Measurements from ENCODE around the gene UPF1. TPM values are rescaled to one million over a fixed set of nuclear protein-coding genes. Genes with fewer than 3 reads are reported as not detected.

Gene UPF1
- total RNA-seq, 2 experiments from 2014 or later = 78.9 to 84.6 TPM

- no peaks in the 10 kb centered on the region for H3K4me1 Mint-ChIP-seq
- H3K27ac Mint-ChIP-seq = no peak overlapping the region
- peak; percentile 72 for DNase-seq
- H3K36me3 Mint-ChIP-seq = peaks cover 22% of the 10 kb centered on the region
- H3K4me3 Mint-ChIP-seq = no peak overlapping the region
- peaks cover 11% of the 10 kb centered on the region for H3K27me3 Mint-ChIP-seq
- no peaks in the 10 kb centered on the region for H3K9me3 Mint-ChIP-seq
Measured at GRCh38 chr19:18865973-18866799, 34.4 kb downstream of the UPF1 start.

DNA sequence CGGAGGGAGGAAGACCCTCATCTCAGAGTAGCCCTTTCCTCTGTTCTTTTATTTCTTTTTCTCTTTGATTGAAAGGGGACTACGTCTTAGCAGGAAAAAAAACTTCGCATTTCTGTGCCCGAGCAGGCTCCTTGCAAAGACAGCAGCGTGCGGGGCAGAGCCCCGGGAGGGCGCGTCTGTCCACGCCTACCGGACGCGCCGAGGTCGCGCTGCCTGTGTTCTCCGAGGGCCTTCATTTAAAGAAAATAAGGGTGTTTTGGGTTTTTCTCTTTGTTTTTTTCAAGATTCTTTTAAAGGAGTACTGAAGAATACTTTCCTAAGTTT is 35.0 kb downstream of the UPF1 start:
- H3K4me3 Mint-ChIP-seq = no peak overlapping the region
- H3K27ac Mint-ChIP-seq = no peak overlapping the region
- H3K36me3 Mint-ChIP-seq = peaks cover 22% of the 10 kb centered on the region
- peaks cover 11% of the 10 kb centered on the region for H3K27me3 Mint-ChIP-seq
- no peaks in the 10 kb centered on the region for H3K4me1 Mint-ChIP-seq
- no peaks in the 10 kb centered on the region for H3K9me3 Mint-ChIP-seq
- DNase-seq = no peak

DNA sequence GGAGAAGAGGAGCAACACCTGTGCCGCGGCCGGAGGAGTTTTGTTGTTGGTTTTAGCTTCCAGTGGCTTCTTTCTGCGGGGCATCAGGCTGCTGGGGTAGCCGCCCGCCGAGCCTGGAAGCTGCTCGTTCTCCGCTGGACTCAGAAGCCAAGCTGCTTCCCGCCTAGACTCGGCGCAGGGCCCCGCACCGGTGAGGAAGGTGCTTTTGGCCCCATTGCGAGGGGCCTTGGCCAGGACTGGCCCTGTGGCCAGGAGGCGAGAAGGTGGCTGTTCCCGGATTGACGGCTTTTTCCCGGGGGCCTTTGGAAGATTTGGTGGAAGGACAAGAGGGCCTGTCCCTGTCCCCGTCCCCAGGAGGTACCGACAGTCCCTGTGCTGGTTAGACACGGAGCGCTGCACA is 35.4 kb downstream of the UPF1 start:
- no peaks in the 10 kb centered on the region for H3K4me1 Mint-ChIP-seq
- peaks cover 22% of the 10 kb centered on the region for H3K36me3 Mint-ChIP-seq
- no peaks in the 10 kb centered on the region for H3K9me3 Mint-ChIP-seq
- no peak overlapping the region for H3K27ac Mint-ChIP-seq
- no peak overlapping the region for H3K4me3 Mint-ChIP-seq
- DNase-seq = no peak
- H3K27me3 Mint-ChIP-seq = peaks cover 11% of the 10 kb centered on the region

- H3K4me3 Mint-ChIP-seq = no peak overlapping the region
- no peak overlapping the region for H3K27ac Mint-ChIP-seq
- no peak for DNase-seq
- peaks cover 12% of the 10 kb centered on the region for H3K27me3 Mint-ChIP-seq
- H3K9me3 Mint-ChIP-seq = no peaks in the 10 kb centered on the region
- H3K4me1 Mint-ChIP-seq = no peaks in the 10 kb centered on the region
- peaks cover 22% of the 10 kb centered on the region for H3K36me3 Mint-ChIP-seq
Measured at GRCh38 chr19:18867751-18868150, 36.0 kb downstream of the UPF1 start.

DNA sequence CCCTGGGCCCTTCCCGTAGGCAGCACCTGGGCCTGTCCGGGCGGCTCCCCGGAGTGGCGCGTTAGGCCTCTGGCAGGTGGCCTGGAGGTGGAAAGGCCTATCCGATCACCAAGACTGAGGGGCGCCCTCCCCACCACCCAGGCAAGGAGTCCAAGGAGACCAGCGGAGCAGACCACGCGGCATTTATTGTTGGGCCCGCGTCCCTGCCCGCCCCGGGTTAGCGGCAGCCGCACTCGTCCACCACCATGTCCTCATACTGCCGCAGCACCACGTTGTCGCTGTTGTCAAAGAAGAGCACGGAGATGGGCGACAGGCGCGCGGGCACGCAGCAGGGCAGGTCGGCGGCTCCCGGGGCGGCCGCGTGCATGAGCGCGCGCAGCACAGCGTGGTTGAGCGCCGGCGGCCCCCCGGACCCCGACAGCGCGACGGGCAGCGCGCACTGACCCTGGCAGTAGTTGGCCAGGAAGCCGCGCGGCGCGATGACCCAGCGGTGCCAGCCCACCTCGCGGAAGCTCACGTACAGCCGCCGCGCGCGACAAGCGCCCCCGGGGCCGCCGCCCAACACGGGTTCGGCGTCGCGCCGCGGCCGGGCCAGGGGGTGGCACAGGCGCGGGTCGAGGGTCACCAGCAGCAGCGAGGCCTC is 36.7 kb downstream of the UPF1 start:
- peaks cover 18% of the 10 kb centered on the region for H3K27me3 Mint-ChIP-seq
- no peaks in the 10 kb centered on the region for H3K9me3 Mint-ChIP-seq
- DNase-seq = no peak
- peaks cover 22% of the 10 kb centered on the region for H3K36me3 Mint-ChIP-seq
- H3K4me3 Mint-ChIP-seq = no peak overlapping the region
- no peaks in the 10 kb centered on the region for H3K4me1 Mint-ChIP-seq
- H3K27ac Mint-ChIP-seq = no peak overlapping the region

- DNase-seq = no peak
- Mint-ChIP-seq H3K4me3 (no peak overlapping the region), H3K27me3 (peaks cover 18% of the 10 kb centered on the region), H3K9me3 (no peaks in the 10 kb centered on the region), H3K36me3 (peaks cover 17% of the 10 kb centered on the region), H3K27ac (no peak overlapping the region), H3K4me1 (no peaks in the 10 kb centered on the region)
Measured at GRCh38 chr19:18869023-18869618, 37.4 kb downstream of the UPF1 start.

- Mint-ChIP-seq H3K27ac (no peak overlapping the region), H3K36me3 (peaks cover 17% of the 10 kb centered on the region), H3K27me3 (peaks cover 18% of the 10 kb centered on the region), H3K9me3 (no peaks in the 10 kb centered on the region), H3K4me1 (no peaks in the 10 kb centered on the region), H3K4me3 (no peak overlapping the region)
- DNase-seq = no peak
Measured at GRCh38 chr19:18869781-18870530, 38.2 kb downstream of the UPF1 start.

GRCh38 chr19:18870531-18871172 is 38.9 kb downstream of the UPF1 start:
- H3K4me3 Mint-ChIP-seq = no peak overlapping the region
- H3K4me1 Mint-ChIP-seq = no peaks in the 10 kb centered on the region
- no peaks in the 10 kb centered on the region for H3K9me3 Mint-ChIP-seq
- no peak for DNase-seq
- no peak overlapping the region for H3K27ac Mint-ChIP-seq
- H3K36me3 Mint-ChIP-seq = peaks cover 17% of the 10 kb centered on the region
- H3K27me3 Mint-ChIP-seq = peaks cover 18% of the 10 kb centered on the region

DNA sequence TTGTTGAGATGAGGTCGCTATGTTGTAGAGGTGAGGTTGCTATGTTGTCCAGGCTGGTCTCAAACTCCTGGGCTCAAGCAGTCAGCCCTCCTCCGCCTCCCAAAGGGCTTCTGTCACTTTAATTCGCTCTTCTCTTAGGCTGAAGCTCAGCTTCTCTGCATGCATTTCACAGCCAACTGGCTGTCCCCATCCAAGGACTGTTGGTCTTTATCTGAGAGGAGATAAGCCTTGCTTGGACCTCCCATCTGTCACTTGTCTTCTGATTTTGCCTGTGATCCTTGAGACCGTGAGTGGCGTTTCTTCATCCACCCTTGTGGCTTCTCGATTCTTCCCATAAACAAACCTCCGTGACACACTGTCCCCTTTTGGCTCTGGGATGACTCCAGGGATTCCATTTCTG is 39.8 kb downstream of the UPF1 start:
- DNase-seq = no peak
- Mint-ChIP-seq H3K27me3 (peaks cover 18% of the 10 kb centered on the region), H3K4me3 (no peak overlapping the region), H3K36me3 (peaks cover 11% of the 10 kb centered on the region), H3K9me3 (no peaks in the 10 kb centered on the region), H3K27ac (no peak overlapping the region), H3K4me1 (no peaks in the 10 kb centered on the region)

GRCh38 chr19:18875726-18876125 is 44.0 kb downstream of the UPF1 start:
- peaks cover 3% of the 10 kb centered on the region for H3K36me3 Mint-ChIP-seq
- H3K4me3 Mint-ChIP-seq = no peak overlapping the region
- no peaks in the 10 kb centered on the region for H3K4me1 Mint-ChIP-seq
- no peak overlapping the region for H3K27ac Mint-ChIP-seq
- peaks cover 10% of the 10 kb centered on the region for H3K27me3 Mint-ChIP-seq
- no peaks in the 10 kb centered on the region for H3K9me3 Mint-ChIP-seq
- no peak for DNase-seq

- Mint-ChIP-seq H3K4me1 (no peaks in the 10 kb centered on the region), H3K27me3 (peaks cover 6% of the 10 kb centered on the region), H3K27ac (no peak overlapping the region), H3K36me3 (no peaks in the 10 kb centered on the region), H3K9me3 (no peaks in the 10 kb centered on the region), H3K4me3 (no peak overlapping the region)
- no peak for DNase-seq
Measured at GRCh38 chr19:18876865-18877264, 45.1 kb downstream of the UPF1 start.

GRCh38 chr19:18878058-18878797 is 46.5 kb downstream of the UPF1 start:
- Mint-ChIP-seq H3K27me3 (peaks cover under 1% of the 10 kb centered on the region), H3K36me3 (no peaks in the 10 kb centered on the region), H3K4me3 (no peak overlapping the region), H3K9me3 (no peaks in the 10 kb centered on the region), H3K27ac (no peak overlapping the region), H3K4me1 (no peaks in the 10 kb centered on the region)
- DNase-seq = no peak

- Mint-ChIP-seq H3K4me1 (no peaks in the 10 kb centered on the region), H3K36me3 (no peaks in the 10 kb centered on the region), H3K9me3 (no peaks in the 10 kb centered on the region), H3K27ac (no peak overlapping the region), H3K27me3 (no peaks in the 10 kb centered on the region), H3K4me3 (no peak overlapping the region)
- DNase-seq = no peak
Measured at GRCh38 chr19:18878858-18879578, 47.3 kb downstream of the UPF1 start.

All from activated naive CD8-positive, alpha-beta T cell treated with anti-CD3 and anti-CD28 coated beads for 36 hours (primary cell).